ENCODE results near the gene CEP95.

GRCh38 chr17:64472564-64472963, 34.2 kb upstream of the CEP95 start:
- TF ChIP-seq CTCF (IDR thresholded peaks at IDR 0.05) (no peak), POLR2A (IDR thresholded peaks at IDR 0.05) (no peak), EP300 (IDR thresholded peaks at IDR 0.05) (no peak)

All from ovary (tissue), 3 donors.